ENCODE data around the gene CSF1.

DNA sequence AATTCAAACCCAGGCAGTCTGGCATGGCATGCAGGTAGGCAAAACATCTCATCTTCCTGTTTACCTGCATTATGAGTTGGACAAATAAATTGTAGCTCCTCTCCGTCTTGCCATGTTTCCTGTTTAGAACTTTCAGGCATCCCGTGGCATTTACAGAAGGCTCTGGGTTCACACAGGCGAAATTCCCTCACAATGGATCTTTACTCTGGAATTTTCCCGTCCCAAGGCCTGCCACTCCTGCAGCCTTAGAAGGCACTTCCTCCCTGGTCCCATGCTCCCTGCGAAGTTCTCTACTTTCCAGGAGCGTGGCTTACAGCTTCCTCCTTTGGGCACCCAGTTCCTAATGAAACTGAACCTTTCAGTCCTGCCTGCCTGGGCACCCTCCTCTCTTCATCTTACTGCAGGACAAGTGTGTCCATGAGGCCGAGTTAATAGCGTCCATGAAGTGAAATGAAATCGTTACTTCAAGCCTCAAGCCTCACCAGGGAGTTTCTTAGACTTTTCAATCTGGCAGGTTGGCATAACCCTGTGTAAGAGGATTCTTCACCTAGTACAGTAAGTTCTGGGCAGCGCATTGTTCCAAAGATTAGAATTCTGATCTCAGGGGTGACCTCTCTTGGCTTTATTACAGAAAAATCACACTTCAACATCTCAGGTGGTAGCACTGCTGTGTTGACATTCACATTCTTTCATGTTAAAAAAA is 37.1 kb downstream of the CSF1 start:
- TF ChIP-seq POLR2A (IDR thresholded peaks at IDR 0.05) (no peak), POLR2AphosphoS5 (IDR thresholded peaks at IDR 0.05) (no peak)
- TF ChIP-seq, protein P1, sequence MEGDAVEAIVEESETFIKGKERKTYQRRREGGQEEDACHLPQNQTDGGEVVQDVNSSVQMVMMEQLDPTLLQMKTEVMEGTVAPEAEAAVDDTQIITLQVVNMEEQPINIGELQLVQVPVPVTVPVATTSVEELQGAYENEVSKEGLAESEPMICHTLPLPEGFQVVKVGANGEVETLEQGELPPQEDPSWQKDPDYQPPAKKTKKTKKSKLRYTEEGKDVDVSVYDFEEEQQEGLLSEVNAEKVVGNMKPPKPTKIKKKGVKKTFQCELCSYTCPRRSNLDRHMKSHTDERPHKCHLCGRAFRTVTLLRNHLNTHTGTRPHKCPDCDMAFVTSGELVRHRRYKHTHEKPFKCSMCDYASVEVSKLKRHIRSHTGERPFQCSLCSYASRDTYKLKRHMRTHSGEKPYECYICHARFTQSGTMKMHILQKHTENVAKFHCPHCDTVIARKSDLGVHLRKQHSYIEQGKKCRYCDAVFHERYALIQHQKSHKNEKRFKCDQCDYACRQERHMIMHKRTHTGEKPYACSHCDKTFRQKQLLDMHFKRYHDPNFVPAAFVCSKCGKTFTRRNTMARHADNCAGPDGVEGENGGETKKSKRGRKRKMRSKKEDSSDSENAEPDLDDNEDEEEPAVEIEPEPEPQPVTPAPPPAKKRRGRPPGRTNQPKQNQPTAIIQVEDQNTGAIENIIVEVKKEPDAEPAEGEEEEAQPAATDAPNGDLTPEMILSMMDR (IDR thresholded peaks at IDR 0.05): no peak

Data from transverse colon (tissue), 4 donors.